Lower leg skin (tissue), 4 donors: ENCODE results near the gene ABHD8. TPM values are rescaled to one million over a fixed set of nuclear protein-coding genes. Genes with fewer than 3 reads are reported as not detected.
A peak's percentile ranks its signal among the peaks of the same experiment; 100 is the strongest.

Experiments used
- DNase-seq, 2 donors: peaks; one replicate each; pipeline ENCODE4 v3.0.0-alpha.2; 2019; ENCODE audit warnings: low spot score in 2 of 2
- H3K4me3 ChIP-seq: fragments of 200-600 bp; sonication (generic); 2 replicates; pipeline ENCODE4 v1.5.1; 2017; ENCODE audit warnings: mild to moderate bottlenecking, low read depth; ENCODE audit not compliant: poor library complexity, severe bottlenecking
- POLR2A ChIP-seq, 2 donors: fragments of 450-650 bp; IDR thresholded peaks; one replicate each; pipeline ENCODE4 v1.6.1; 2016 to 2017; ENCODE audit warnings: antibody characterized with exemption in 2 of 2, mild to moderate bottlenecking in 1 of 2, moderate library complexity in 1 of 2
- WGBS, 2 donors: methylation state at CpG; one replicate each; pipeline ENCODE4 v1.1.5; 2018; 5-methylcytosine and 5-hydroxymethylcytosine counted together
- intact Hi-C: fragments of 100-400 bp; cut with DNase I; formaldehyde crosslinking; loops from one replicate; pipeline ENCODE4 v1.15.0; 2023; ENCODE audit warnings: low total_unique reads
- total RNA-seq, 4 donors: library from RNA; depleted of rRNA; stranded (reverse); fragments of >200 nt; gene quantifications; one replicate each; pipeline ENCODE4 v1.1.0, GENCODE V29; 2016
- TF ChIP-seq, protein P1 (sequence below), 3 donors: fragments of 450-650 bp; IDR thresholded peaks; one replicate each; pipeline ENCODE4 v1.5.1; 2016; ENCODE audit warnings: antibody characterized with exemption in 3 of 3, mild to moderate bottlenecking in 3 of 3, moderate library complexity in 2 of 3

The ABHD8 gene
- total RNA-seq, 4 donors from 2014 or later, result 20.2 to 34.9 (median 27.7) TPM

DNA sequence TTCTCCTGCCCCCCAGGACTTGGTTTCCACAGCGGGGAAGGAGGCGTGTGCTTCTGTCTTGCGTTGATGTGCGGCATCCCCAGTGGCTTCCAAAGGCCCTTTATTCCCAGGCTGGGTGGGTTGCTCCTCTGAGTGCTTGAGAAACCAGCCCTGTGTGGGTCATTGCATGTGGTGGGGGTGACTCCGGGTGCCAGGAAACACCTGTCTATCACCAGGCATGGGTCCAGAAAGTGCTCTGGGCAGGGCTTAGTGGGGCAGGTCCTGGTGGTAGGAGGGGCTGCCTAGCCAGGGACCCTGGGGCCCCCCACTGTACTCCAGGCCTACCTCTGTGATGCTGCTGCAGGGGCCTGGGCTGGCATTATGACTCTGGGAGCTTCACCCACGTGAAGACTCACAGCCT lies 15.7 kb upstream of the ABHD8 start:
- no peak for TF ChIP-seq POLR2A (IDR thresholded peaks at IDR 0.05)
- TF ChIP-seq, protein P1, sequence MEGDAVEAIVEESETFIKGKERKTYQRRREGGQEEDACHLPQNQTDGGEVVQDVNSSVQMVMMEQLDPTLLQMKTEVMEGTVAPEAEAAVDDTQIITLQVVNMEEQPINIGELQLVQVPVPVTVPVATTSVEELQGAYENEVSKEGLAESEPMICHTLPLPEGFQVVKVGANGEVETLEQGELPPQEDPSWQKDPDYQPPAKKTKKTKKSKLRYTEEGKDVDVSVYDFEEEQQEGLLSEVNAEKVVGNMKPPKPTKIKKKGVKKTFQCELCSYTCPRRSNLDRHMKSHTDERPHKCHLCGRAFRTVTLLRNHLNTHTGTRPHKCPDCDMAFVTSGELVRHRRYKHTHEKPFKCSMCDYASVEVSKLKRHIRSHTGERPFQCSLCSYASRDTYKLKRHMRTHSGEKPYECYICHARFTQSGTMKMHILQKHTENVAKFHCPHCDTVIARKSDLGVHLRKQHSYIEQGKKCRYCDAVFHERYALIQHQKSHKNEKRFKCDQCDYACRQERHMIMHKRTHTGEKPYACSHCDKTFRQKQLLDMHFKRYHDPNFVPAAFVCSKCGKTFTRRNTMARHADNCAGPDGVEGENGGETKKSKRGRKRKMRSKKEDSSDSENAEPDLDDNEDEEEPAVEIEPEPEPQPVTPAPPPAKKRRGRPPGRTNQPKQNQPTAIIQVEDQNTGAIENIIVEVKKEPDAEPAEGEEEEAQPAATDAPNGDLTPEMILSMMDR (IDR thresholded peaks at IDR 0.05), result no peak
- WGBS, 2 donors, result 74 to 77% methylated on average over 6 of the region's 6 CpGs
- intact Hi-C loops, result no loop called here
- no peak for DNase-seq
- H3K4me3 ChIP-seq, result no peak overlapping the region

DNA sequence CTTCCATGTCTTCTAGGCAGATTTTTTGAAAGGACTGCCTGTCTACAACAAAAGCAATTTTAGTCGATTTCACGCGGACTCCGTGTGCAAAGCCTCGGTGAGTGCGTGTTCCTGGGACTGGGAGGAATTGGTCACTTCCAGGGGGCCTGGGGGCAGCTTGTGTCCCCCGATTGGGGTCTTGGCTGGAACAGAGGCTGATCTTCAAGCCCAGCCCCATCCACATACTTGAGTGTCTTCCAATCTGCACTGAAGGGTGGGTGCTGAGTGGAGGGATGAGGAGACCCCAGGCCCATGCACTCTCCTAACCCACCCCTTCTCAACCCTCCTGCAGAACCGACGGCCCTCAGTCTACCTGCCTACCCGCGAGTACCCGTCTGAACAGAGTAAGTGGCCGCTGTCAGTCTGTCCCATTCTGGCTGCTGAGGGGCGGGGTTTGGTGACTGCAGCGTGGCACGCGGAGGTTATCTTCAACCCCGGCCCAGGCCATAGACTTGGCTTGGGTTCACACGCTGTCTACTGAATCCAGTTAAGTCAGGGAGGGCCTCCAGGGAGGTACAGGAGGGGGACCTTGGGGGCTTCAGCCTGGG lies 10.9 kb upstream of the ABHD8 start:
- 87 to 88% methylated on average over 19 of the region's 19 CpGs for WGBS, 2 donors
- TF ChIP-seq, protein P1 (IDR thresholded peaks at IDR 0.05), result no peak
- no peak for TF ChIP-seq POLR2A (IDR thresholded peaks at IDR 0.05)
- intact Hi-C loops, result no loop called here
- peak in 1 of 2 donors; percentile 84 for DNase-seq
- H3K4me3 ChIP-seq, result no peak overlapping the region

DNA sequence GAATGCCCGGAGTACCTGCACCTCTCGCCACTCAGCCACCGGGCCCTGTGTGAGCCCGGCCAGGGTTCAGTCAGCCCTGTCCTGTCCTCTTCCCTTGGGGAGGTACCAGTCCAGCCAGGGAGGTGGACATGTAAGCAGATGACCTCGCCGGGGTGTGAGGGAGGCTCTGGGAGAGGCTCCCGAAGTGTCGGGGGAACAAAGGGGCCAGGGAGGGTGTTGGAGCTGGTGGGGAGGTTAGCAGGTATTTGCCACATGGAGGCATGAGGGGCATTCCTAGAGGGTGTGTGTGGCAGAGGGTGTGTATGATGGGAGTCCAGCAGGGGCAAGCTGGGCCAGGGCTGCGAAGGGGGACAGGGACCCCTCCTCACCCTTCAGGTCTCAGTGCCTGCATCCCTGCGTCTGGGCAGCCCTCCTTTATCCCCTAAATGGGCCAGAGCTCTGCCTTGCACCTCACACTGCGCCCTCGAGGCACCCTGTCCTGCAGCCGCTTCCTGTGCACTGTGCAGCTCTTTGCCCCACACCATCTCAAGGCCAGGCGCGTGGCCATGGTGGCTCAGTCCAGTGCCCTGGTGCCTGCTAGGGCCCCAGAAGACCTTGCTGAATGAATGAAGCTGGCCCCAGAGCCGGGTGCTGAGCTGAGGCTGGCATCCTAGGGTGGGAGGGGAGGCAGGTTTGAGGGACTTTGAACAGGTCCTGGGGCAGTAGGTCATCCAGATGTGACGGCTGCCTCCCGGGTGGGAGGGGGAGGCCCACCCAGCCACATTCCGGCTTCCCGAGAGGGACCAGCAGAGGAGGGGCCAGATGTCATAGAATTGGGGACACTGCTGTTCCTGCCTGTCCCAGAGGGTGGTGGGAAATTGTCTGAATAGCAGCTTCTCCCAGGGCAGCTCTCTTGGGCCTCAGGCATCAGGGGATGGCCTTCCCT lies 9.2 kb upstream of the ABHD8 start:
- 77 to 80% methylated on average over 17 to 18 of the region's 20 CpGs for WGBS, 2 donors
- DNase-seq, result peak in 1 of 2 donors; percentile 84
- no peak overlapping the region for H3K4me3 ChIP-seq
- intact Hi-C loops, result no loop called here
- TF ChIP-seq, protein P1 (IDR thresholded peaks at IDR 0.05), result no peak
- TF ChIP-seq POLR2A (IDR thresholded peaks at IDR 0.05), result no peak

DNA sequence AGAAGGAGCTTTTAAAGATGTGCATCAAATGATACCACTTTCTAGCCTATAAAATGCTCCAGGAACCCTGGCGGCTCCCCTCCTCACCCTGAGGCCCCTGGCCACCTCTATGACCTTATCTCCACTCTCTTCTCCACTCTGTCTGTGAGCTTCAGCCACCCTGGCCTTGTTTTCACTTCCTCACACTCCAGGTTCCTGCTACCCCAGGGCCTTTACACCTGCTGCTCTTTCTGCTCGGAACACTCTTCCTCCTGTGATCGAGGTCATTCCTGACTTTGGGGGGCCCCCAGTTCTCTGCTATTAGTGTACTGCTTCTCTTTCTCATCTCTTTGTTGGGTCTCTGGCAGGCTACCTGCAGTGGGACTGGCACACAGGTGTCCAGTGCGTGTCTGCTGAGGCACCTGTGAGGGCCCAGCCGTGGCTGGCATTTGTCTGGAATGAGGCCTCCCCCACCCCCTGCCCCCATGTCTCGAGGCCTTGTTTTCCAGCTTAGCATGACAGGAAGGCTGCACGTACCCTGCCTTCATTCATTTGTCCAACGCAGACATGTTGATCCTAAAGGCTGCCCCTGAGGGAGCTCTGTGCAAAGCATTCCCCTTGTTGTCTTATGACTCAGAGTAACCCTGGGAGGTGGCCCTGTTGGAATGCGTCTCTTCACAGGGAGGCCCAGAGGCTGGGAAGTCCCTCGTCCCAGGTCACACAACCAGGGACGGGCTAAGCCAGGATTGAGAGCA lies 8.4 kb upstream of the ABHD8 start:
- intact Hi-C loops, result no loop called here
- H3K4me3 ChIP-seq, result no peak overlapping the region
- 55% methylated on average over 11 of the region's 11 CpGs for WGBS, 2 donors
- TF ChIP-seq, protein P1 (IDR thresholded peaks at IDR 0.05), result no peak
- no peak for DNase-seq

DNA sequence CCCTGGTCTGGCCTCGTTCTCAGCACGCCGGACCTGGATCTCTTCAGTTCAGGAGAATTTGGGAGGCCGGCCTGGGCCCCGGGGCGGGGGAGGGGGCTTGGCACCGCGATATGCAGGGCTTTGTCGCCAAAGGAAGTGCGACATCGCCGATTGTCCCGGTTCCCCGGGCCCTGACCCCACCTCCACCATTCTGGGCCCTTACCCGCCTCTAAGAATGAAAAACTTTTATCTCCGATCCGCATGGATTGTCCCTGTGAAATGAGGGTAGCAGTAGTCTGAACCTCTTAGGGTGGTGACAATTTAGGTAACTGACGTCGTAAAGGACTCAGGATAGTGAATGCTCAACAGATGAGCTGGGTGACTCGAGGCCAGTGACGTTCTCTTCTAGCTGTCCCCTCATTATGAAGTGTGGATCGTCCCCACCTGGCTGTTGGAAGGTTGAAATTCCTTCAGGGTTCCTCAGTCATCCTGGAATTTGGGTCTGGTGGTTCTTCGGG lies 6.8 kb upstream of the ABHD8 start:
- H3K4me3 ChIP-seq, result peak overlapping the region; percentile 97
- TF ChIP-seq, protein P1 (IDR thresholded peaks at IDR 0.05), result no peak
- no peak for TF ChIP-seq POLR2A (IDR thresholded peaks at IDR 0.05)
- DNase-seq, result no peak
- WGBS, 2 donors, result 5 to 8% methylated on average over 15 to 23 of the region's 23 CpGs
- intact Hi-C loops, result no loop called here
